NOMO-1 treated with dmso at 0.1 percent for 144 hours (cell line): ENCODE data around the gene CDC45.

Source experiments
- DNase-seq: peaks from one replicate; lab custom pipeline; 2025; ENCODE audit not compliant: unreplicated experiment; lab: John Stamatoyannopoulos, UW

The CDC45 gene

GRCh38 chr22:19494676-19495173, 15.0 kb downstream of the CDC45 start:
- DNase-seq: no peak

- DNase-seq: no peak
These were observed 16.0 kb downstream of the CDC45 start for GRCh38 chr22:19495562-19496323.

DNA sequence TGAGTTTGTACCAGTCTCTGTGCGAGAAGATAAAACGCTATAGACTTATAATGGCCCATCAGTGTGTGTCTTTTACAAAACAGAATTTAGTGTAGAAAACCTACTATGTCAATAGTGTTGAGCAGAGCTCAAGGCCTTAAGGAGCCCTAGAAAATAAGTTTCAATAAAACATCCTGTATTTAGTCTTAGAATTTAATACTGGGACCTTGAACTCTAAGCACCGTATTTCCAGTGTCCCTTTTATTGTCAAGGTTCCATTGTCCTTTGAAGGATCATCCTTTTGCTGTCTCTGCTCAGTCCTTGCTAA, 16.6 kb downstream of the CDC45 start:
- no peak for DNase-seq

DNA sequence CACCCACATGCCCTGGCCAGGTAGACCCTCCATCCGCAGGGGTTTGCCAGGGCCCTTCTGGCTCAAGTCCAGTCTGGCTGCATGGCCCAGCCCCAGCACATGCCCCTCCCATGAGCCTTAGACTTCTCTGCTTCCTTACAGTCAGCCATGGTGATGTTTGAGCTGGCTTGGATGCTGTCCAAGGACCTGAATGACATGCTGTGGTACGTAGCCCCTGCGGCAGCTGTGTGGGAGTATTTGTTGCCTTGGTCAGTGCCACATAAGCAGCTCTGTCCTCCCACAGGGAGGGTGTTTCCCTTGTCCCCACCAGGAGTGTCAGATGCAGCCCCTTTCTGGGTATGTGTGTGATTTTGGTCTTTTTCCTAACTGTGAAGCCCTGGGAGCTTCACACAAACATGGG, 17.5 kb downstream of the CDC45 start:
- no peak for DNase-seq

- DNase-seq: no peak
These were observed 18.6 kb downstream of the CDC45 start for GRCh38 chr22:19498154-19498865.

DNA sequence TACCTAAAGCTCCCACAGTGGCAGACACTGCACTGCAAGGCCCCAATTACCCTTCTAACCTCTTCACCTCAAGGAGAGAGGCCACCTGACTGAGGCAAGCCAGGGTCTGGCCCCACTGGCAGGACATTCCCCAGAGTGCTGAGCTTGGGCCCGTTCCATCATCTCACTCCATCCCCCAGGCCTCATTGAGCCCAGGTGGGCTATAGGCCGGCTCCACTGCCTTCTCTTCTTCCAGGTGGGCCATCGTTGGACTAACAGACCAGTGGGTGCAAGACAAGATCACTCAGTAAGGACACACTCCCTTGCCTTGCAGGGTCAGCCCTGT, 19.1 kb downstream of the CDC45 start:
- DNase-seq: no peak

DNA sequence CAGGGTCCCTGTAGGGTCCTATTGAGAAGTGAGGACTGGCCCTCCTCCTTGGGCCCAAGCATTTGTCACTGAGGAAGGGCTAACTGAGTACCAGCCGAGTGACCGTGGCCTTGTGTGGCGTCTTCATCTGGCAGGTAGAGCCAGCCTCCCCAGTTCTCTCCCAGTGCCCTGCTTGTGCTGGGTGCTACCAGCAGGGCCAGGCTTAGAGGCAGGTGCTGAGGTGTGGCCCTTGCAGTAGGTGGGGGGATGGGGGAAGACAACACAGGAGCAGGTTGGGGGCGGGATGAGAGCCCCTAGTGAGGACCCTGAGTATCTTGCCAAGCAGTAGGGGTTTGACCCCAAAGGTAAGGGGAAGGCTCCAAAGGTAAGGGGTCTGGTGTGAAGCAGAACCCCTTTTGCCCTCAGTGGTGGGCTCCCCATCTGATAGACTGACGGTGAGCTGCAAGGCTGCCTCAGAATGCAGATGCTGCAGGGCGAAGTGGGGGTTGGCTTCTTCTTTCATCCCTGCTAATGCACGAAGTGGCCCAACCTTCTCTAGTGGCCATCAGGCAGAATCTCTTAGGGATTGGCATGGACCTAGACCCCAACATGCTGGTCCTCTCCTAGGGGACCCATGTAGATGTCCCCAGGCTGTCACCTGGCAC, 19.6 kb downstream of the CDC45 start:
- DNase-seq: no peak

- no peak for DNase-seq
These were observed 20.1 kb downstream of the CDC45 start for GRCh38 chr22:19499880-19500242.

DNA sequence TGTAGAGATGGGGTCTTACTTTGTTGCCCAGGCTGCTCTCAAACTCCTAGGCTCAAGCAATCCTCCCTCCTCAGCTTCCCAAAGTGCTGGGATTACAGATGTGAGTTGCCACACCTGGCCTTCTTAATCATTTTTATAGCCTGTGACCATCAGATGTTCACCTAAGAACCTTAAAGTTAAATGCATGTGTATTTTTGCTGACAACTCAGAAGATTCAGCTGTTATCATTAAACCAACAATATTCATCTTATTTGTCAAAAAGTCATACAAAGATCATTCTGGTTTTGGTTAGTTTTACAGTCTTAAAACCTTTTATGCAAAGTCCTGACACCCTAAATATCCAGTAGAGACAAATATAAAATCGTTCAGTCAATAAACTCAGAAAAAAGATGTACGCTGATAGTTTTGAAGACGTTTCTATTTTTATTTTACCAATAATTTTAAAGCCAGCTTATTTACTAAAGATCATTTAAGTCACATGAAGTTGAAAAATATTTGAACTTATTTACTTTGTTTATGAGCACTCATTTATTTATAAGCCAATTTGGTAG, 22.3 kb downstream of the CDC45 start:
- no peak for DNase-seq

DNA sequence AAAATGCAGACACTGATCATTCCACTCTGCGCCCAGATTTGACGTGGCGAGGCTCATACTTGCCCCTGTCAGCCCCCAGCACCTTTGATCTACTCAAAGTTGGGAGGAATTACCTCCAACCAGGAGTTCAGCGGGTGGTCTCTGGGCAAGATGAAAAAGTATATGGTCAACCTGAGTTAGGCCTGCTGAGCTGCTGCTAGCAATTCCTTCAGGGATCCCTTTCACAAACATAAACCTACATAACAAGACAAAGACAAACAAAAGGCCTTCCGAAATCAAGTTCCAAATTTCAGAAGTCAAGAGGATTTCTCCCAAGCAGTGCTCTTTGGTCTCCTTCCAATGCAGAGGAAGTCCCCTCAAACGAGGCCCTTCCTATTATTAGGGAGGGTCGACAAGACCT, 23.6 kb downstream of the CDC45 start:
- no peak for DNase-seq

DNA sequence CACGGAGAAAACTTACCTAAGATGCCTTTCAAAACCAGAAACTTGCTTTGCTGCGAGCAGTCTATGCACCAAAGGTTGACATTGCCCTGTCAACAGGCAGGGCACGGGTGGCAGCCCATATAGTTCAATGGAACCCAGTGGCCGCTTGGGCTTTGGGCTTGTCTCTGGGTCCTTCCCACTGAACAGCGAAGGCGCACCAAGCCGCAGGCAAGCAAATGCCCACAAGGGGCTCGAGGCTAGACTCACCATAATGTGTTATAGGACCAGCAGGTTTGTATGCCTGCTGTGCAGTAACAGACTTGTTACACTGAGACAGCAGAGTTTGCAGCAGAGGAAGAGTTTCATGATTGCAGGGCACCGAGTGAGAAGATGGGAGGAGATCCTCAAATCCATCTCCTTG, 24.1 kb downstream of the CDC45 start:
- no peak for DNase-seq

GRCh38 chr22:19504900-19505734, 25.4 kb downstream of the CDC45 start:
- DNase-seq: no peak

GRCh38 chr22:19505735-19506126, 26.0 kb downstream of the CDC45 start:
- no peak for DNase-seq

DNA sequence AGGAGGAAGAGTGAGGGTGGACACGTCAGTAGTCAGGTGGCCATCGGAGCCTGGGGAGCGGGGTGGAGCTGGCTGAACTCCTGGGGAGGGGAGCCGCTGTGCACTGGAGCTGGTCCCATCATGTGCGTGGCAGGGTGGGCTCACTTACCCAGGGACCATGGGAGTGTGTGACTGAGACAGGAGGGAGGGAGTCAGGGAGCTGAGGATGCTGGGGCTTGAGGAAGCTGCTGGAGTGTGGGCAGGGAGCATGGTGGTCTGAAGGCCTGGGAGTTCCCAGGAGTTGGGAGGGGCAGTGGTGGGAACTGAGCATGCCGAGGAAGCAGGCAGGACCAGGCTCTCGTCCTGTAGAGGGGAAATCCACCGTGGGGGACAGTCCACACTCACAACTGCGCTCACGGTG, 26.5 kb downstream of the CDC45 start:
- no peak for DNase-seq

GRCh38 chr22:19507534-19507861, 27.8 kb downstream of the CDC45 start:
- no peak for DNase-seq

GRCh38 chr22:19508024-19508776, 28.5 kb downstream of the CDC45 start:
- DNase-seq: no peak

DNA sequence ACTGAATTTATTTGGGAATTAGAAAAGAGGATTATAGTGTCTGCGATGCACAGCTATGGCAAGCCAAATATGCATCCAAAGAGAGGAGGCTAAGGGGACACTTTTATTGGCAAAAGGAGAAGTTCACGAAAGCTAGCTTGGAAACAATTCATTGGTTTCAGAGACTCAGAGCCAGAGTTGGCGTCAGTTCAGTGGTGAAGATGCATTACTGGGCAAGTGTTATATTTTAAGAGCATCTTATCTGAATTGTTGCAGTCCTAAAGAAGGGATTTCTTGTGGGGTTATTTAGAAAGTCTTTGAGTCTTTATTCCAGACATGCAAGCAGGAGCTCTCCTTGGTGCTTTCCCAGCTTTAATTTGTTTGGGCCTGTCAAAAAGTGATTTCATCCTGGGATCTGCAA, 29.5 kb downstream of the CDC45 start:
- DNase-seq: no peak

DNA sequence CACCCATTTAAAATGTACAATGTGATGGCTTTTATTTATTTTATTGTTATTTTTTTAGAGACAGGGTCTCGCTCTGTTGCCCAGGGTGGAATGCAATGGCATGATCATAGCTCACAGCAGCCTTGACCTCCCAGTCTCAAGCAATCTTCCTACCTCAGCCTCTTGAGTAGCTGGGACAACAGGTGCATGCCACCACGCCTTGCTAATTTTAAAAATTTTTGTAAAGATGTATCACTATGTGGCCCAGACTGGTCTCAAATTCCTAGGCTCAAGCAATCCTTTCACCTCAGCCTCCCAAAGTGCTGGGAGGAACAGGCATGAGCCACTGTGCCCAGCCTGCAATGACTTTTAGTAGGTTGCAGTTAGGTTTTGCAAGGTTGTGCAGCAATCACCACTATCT, 30.2 kb downstream of the CDC45 start:
- DNase-seq: no peak

DNA sequence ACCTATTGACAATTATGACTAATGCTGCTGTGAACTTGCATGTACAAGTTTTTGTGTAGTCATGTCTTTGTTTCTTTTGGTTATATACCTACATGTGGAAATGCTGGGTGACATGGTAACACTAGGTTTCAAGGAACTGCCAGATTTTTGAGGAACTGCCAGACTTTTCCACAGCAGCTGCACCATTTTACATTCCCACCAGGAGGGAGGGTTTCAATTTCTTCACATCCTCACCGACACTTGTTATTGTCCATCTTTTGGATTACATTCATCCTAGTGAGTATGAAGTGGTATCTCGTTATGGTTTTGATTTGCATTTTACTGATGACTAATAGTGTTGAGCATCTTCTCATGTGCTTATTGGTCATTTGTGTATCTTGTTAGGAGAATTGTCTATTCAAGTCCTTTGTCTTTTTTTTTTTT, 31.2 kb downstream of the CDC45 start:
- DNase-seq: no peak

DNA sequence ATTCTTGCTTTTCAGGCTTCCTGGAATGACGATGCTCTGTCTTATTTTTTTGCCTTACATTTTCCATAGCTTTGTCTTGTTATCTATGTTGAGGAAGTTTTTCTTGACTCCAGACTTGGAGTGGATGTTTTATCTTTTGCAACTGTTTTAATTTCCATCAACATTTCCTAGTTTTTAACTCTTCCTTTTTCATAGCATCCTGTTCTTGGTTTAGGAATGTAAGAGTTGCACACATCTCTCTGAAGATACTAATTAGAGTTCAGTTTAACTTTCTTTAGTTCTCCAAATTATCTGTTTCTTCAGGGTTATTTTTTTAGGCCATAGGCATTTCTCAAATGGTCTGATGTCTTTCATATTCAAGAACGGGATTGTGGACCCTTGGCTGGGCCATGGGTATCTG, 34.1 kb downstream of the CDC45 start:
- DNase-seq: no peak
